ENCODE measurements around the gene BRAT1.

BRAT1 gene

GRCh38 chr7:2577914-2578680 lies 22.8 kb upstream of the BRAT1 start:
- no peak for TF ChIP-seq CTCF (IDR thresholded peaks at IDR 0.05; ENCODE audit: low read depth, low read length, poor library complexity, severe bottlenecking)
- TF ChIP-seq EZH2phosphoT487 (IDR thresholded peaks at IDR 0.05; ENCODE audit: borderline replicate concordance, low read length): no peak
- no peaks in the 10 kb centered on the region for H3K79me2 ChIP-seq (ENCODE audit: control insufficient read depth, low read length)
- no peaks in the 10 kb centered on the region for H3K9me3 ChIP-seq (ENCODE audit: control insufficient read depth, insufficient read depth, low read length)
- no peaks in the 10 kb centered on the region for H3F3A ChIP-seq (ENCODE audit: control insufficient read depth, insufficient read depth)
- H3K4me3 ChIP-seq (ENCODE audit: low read length): no peak overlapping the region
- H3K4me2 ChIP-seq (ENCODE audit: low read length): no peak overlapping the region
- no peaks in the 10 kb centered on the region for H4K20me1 ChIP-seq (ENCODE audit: control insufficient read depth, insufficient read depth, low read depth, low read length)
- H3K27ac ChIP-seq (ENCODE audit: low read depth, low read length): no peak overlapping the region
- no peaks in the 10 kb centered on the region for H3K36me3 ChIP-seq (ENCODE audit: control insufficient read depth, low read length)
- no peaks in the 10 kb centered on the region for H3K4me1 ChIP-seq (ENCODE audit: control insufficient read depth, low read length)
- H3K9me2 ChIP-seq (replicated peaks; ENCODE audit: control insufficient read depth, low read length): no peaks in the 10 kb centered on the region
- no peaks in the 10 kb centered on the region for H3K27me3 ChIP-seq (ENCODE audit: control insufficient read depth, low read length)

- H3K27me3 ChIP-seq (ENCODE audit: control insufficient read depth, low read length): no peaks in the 10 kb centered on the region
Observed at GRCh38 chr7:2576742-2577491, 21.6 kb upstream of the BRAT1 start.

GRCh38 chr7:2575733-2576340 lies 20.5 kb upstream of the BRAT1 start:
- H4K20me1 ChIP-seq (ENCODE audit: control insufficient read depth, insufficient read depth, low read depth, low read length): no peaks in the 10 kb centered on the region
- H3K4me1 ChIP-seq (ENCODE audit: control insufficient read depth, low read length): no peaks in the 10 kb centered on the region
- no peaks in the 10 kb centered on the region for H3K36me3 ChIP-seq (ENCODE audit: control insufficient read depth, low read length)
- H3F3A ChIP-seq (ENCODE audit: control insufficient read depth, insufficient read depth): no peaks in the 10 kb centered on the region
- H3K4me3 ChIP-seq (ENCODE audit: low read length): no peak overlapping the region
- no peak overlapping the region for H3K4me2 ChIP-seq (ENCODE audit: low read length)
- H3K27ac ChIP-seq (ENCODE audit: low read depth, low read length): no peak overlapping the region
- H3K79me2 ChIP-seq (ENCODE audit: control insufficient read depth, low read length): no peaks in the 10 kb centered on the region
- TF ChIP-seq CTCF (IDR thresholded peaks at IDR 0.05; ENCODE audit: low read depth, low read length, poor library complexity, severe bottlenecking): no peak
- no peak for TF ChIP-seq EZH2phosphoT487 (IDR thresholded peaks at IDR 0.05; ENCODE audit: borderline replicate concordance, low read length)
- no peaks in the 10 kb centered on the region for H3K9me2 ChIP-seq (replicated peaks; ENCODE audit: control insufficient read depth, low read length)
- no peaks in the 10 kb centered on the region for H3K9me3 ChIP-seq (ENCODE audit: control insufficient read depth, insufficient read depth, low read length)
- H3K27me3 ChIP-seq (ENCODE audit: control insufficient read depth, low read length): no peaks in the 10 kb centered on the region

More at GRCh38 chr7:2576742-2577491, 21.6 kb upstream of the BRAT1 start:
- H4K20me1 ChIP-seq (ENCODE audit: control insufficient read depth, insufficient read depth, low read depth, low read length): no peaks in the 10 kb centered on the region
- no peak overlapping the region for H3K27ac ChIP-seq (ENCODE audit: low read depth, low read length)
- H3F3A ChIP-seq (ENCODE audit: control insufficient read depth, insufficient read depth): no peaks in the 10 kb centered on the region
- no peaks in the 10 kb centered on the region for H3K79me2 ChIP-seq (ENCODE audit: control insufficient read depth, low read length)
- H3K36me3 ChIP-seq (ENCODE audit: control insufficient read depth, low read length): no peaks in the 10 kb centered on the region
- no peaks in the 10 kb centered on the region for H3K9me3 ChIP-seq (ENCODE audit: control insufficient read depth, insufficient read depth, low read length)
- H3K9me2 ChIP-seq (replicated peaks; ENCODE audit: control insufficient read depth, low read length): no peaks in the 10 kb centered on the region
- no peak overlapping the region for H3K4me3 ChIP-seq (ENCODE audit: low read length)
- TF ChIP-seq CTCF (IDR thresholded peaks at IDR 0.05; ENCODE audit: low read depth, low read length, poor library complexity, severe bottlenecking) (no peak), EZH2phosphoT487 (IDR thresholded peaks at IDR 0.05; ENCODE audit: borderline replicate concordance, low read length) (no peak)
- no peaks in the 10 kb centered on the region for H3K4me1 ChIP-seq (ENCODE audit: control insufficient read depth, low read length)
- H3K4me2 ChIP-seq (ENCODE audit: low read length): no peak overlapping the region

Data from DOHH2 (cell line).